CD14-positive monocyte (primary cell): ENCODE results near the gene RPEL1. TPM values are rescaled to one million over a fixed set of nuclear protein-coding genes. Genes with fewer than 3 reads are reported as not detected.

Experiments used
- DNase-seq, 3 donors: peaks; one replicate each; pipeline ENCODE4 v3.0.0-alpha.2; 2011 to 2022
- H2AFZ ChIP-seq: 2 replicates; pipeline ENCODE4 v1.6.0; 2012; ENCODE audit warnings: mild to moderate bottlenecking, low read depth, low read length, inconsistent platforms; ENCODE audit not compliant: insufficient read depth, poor library complexity, severe bottlenecking
- H3K27ac ChIP-seq, 2 donors: 1 replicate in 1 of 2; 2 replicates in 1 of 2; pipeline ENCODE4 v1.5.1; 2012 to 2013; ENCODE audit warnings: low read length in 2 of 2, control low read depth in 1 of 2, inconsistent platforms in 1 of 2, low read depth in 1 of 2, mild to moderate bottlenecking in 1 of 2
- H3K27me3 ChIP-seq, 2 donors: one replicate each; pipeline versions ENCODE4 v1.6.0 to v1.6.1; 2011 to 2013; ENCODE audit warnings: low read length in 2 of 2; ENCODE audit not compliant: control insufficient read depth in 2 of 2, insufficient read depth in 2 of 2
- H3K36me3 ChIP-seq, 2 donors: replicated peaks in 1 of 2; 1 replicate in 1 of 2; 2 replicates in 1 of 2; pipeline versions ENCODE4 v1.5.1 to v1.6.1; 2012 to 2013; ENCODE audit warnings: low read length in 2 of 2, control low read depth in 1 of 2, inconsistent platforms in 1 of 2, mild to moderate bottlenecking in 1 of 2; ENCODE audit not compliant: insufficient read depth in 2 of 2, control insufficient read depth in 1 of 2
- H3K4me1 ChIP-seq, 2 donors: 1 replicate in 1 of 2; 2 replicates in 1 of 2; pipeline versions ENCODE4 v1.5.1 to v1.6.1; 2012 to 2013; ENCODE audit warnings: low read length in 2 of 2, control low read depth in 1 of 2, inconsistent platforms in 1 of 2, mild to moderate bottlenecking in 1 of 2, moderate library complexity in 1 of 2; ENCODE audit not compliant: insufficient read depth in 2 of 2, control insufficient read depth in 1 of 2
- H3K4me2 ChIP-seq: replicated peaks from 2 replicates; pipeline ENCODE3; 2012; ENCODE audit warnings: low read length, moderate library complexity, mild to moderate bottlenecking; ENCODE audit not compliant: poor library complexity, severe bottlenecking; ENCODE audit errors: extremely low read depth
- H3K4me3 ChIP-seq, 3 experiments: fragments of 200-600 bp in 1 of 3; sonication (generic) in 1 of 3; replicated peaks in 1 of 3; 1 replicate in 2 of 3; 2 replicates in 1 of 3; pipeline ENCODE4 v1.5.1; 2011 to 2013; ENCODE audit warnings: low read length in 3 of 3, mild to moderate bottlenecking in 3 of 3, control low read depth in 2 of 3, low read depth in 2 of 3, inconsistent platforms in 1 of 3, moderate library complexity in 1 of 3
- H3K79me2 ChIP-seq: 2 replicates; pipeline ENCODE4 v1.6.0; 2012; ENCODE audit warnings: mild to moderate bottlenecking, control low read depth, inconsistent platforms, low read length, moderate library complexity; ENCODE audit not compliant: insufficient read depth
- H3K9ac ChIP-seq: 2 replicates; pipeline ENCODE4 v1.6.0; 2017; ENCODE audit warnings: low read length, mild to moderate bottlenecking; ENCODE audit not compliant: insufficient read depth, poor library complexity, severe bottlenecking
- H3K9me3 ChIP-seq, 2 donors: replicated peaks in 1 of 2; 1 replicate in 1 of 2; 2 replicates in 1 of 2; pipeline versions ENCODE4 v1.5.1 to v1.6.1; 2012 to 2013; ENCODE audit warnings: low read length in 2 of 2, control low read depth in 1 of 2; ENCODE audit not compliant: control insufficient read depth in 1 of 2, insufficient read depth in 1 of 2
- H4K20me1 ChIP-seq: 2 replicates; pipeline ENCODE4 v1.6.0; 2012; ENCODE audit warnings: mild to moderate bottlenecking, low read length, control low read depth, moderate library complexity; ENCODE audit not compliant: insufficient read depth
- H3K27ac Mint-ChIP-seq, 7 donors: one replicate each; pipeline ENCODE4 v1.8.0; 2020; ENCODE audit warnings: mild to moderate bottlenecking in 7 of 7, mixed read lengths in 7 of 7, moderate library complexity in 6 of 7, inconsistent platforms in 2 of 7
- H3K27me3 Mint-ChIP-seq, 3 donors: one replicate each; pipeline ENCODE4 v1.8.0; 2021 to 2022; ENCODE audit warnings: low read depth in 3 of 3, mild to moderate bottlenecking in 3 of 3, mixed read lengths in 3 of 3, moderate library complexity in 3 of 3, inconsistent platforms in 1 of 3
- H3K36me3 Mint-ChIP-seq, 2 donors: one replicate each; pipeline ENCODE4 v1.8.0; 2020; ENCODE audit warnings: mixed read lengths in 2 of 2, inconsistent platforms in 1 of 2, mild to moderate bottlenecking in 1 of 2
- H3K4me1 Mint-ChIP-seq: one replicate; pipeline ENCODE4 v1.8.0; 2020; ENCODE audit warnings: mild to moderate bottlenecking, mixed read lengths
- H3K4me3 Mint-ChIP-seq, 2 donors: one replicate each; pipeline ENCODE4 v1.8.0; 2020; ENCODE audit warnings: mild to moderate bottlenecking in 2 of 2, mixed read lengths in 2 of 2, moderate library complexity in 1 of 2
- H3K9me3 Mint-ChIP-seq, 7 donors: one replicate each; pipeline ENCODE4 v1.8.0; 2020 to 2022; ENCODE audit warnings: mixed read lengths in 7 of 7, mild to moderate bottlenecking in 6 of 7, moderate library complexity in 6 of 7, inconsistent platforms in 2 of 7
- WGBS: methylation state at CpG from one replicate; pipeline ENCODE4 v1.1.5; 2013; ENCODE audit warnings: missing lambda C conversion rate; ENCODE audit not compliant: insufficient coverage; 5-methylcytosine and 5-hydroxymethylcytosine counted together
- intact Hi-C, 2 donors: fragments of 100-400 bp; cut with micrococcal nuclease; formaldehyde crosslinking; loops; one replicate each; pipeline versions ENCODE4 v1.15.0 to v1.15.1; 2023
- polyA plus RNA-seq, 3 donors: library from polyadenylated mRNA; depleted of rRNA in 1 of 3; unstranded in 2 of 3; stranded (reverse) in 1 of 3; fragments of 300-500 nt in 2 of 3; fragments of >200 nt in 1 of 3; fragmentation: Illumina TruSeq in 2 of 3; gene quantifications; 1 replicate in 2 of 3; 2 replicates in 1 of 3; pipeline ENCODE4 v1.2.3, GENCODE V29; 2012 to 2021
- TF ChIP-seq, protein P1 (sequence below): fragments of 200-600 bp; IDR thresholded peaks from one replicate; pipeline ENCODE4 v1.8.0; 2022; ENCODE audit warnings: antibody characterized with exemption, mild to moderate bottlenecking

Gene RPEL1
- polyA plus RNA-seq, 3 donors: not detected

GRCh38 chr10:103278862-103279298 is 33.2 kb downstream of the RPEL1 start:
- Histone ChIP-seq H3K4me2 (no peak overlapping the region), H2AFZ (no peak overlapping the region), H3K27ac (no peak overlapping the region), H3K9ac (no peak overlapping the region), H4K20me1 (no peaks in the 10 kb centered on the region), H3K9me3 (peaks cover 7 to 25% of the 10 kb centered on the region in 2 donors), H3K36me3 (no peaks in the 10 kb centered on the region), H3K79me2 (no peaks in the 10 kb centered on the region), H3K4me1 (peaks cover 13 to 28% of the 10 kb centered on the region in 2 donors), H3K27me3 (peaks cover 63 to 67% of the 10 kb centered on the region in 2 donors), H3K4me3 (no peak overlapping the region)
- 4% methylated on average over 11 of the region's 11 CpGs for whole genome bisulfite sequencing
- intact Hi-C loops: no loop called here
- DNase-seq: peak in 2 of 3 donors; percentile 4 to 7
- TF ChIP-seq, protein P1, sequence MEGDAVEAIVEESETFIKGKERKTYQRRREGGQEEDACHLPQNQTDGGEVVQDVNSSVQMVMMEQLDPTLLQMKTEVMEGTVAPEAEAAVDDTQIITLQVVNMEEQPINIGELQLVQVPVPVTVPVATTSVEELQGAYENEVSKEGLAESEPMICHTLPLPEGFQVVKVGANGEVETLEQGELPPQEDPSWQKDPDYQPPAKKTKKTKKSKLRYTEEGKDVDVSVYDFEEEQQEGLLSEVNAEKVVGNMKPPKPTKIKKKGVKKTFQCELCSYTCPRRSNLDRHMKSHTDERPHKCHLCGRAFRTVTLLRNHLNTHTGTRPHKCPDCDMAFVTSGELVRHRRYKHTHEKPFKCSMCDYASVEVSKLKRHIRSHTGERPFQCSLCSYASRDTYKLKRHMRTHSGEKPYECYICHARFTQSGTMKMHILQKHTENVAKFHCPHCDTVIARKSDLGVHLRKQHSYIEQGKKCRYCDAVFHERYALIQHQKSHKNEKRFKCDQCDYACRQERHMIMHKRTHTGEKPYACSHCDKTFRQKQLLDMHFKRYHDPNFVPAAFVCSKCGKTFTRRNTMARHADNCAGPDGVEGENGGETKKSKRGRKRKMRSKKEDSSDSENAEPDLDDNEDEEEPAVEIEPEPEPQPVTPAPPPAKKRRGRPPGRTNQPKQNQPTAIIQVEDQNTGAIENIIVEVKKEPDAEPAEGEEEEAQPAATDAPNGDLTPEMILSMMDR: no peak
- Mint-ChIP-seq H3K36me3 (peaks cover 0 to 8% of the 10 kb centered on the region in 2 donors), H3K27me3 (peaks cover 69 to 76% (median 74%) of the 10 kb centered on the region in 3 donors), H3K4me1 (peaks cover 27% of the 10 kb centered on the region), H3K9me3 (peaks cover 0 to 29% (median 9%) of the 10 kb centered on the region in 7 donors), H3K27ac (no peak overlapping the region), H3K4me3 (peak overlapping the region in 1 of 2 donors; percentile 67)

- H3K36me3 Mint-ChIP-seq: peaks cover 0 to 8% of the 10 kb centered on the region in 2 donors
- peak overlapping the region in 1 of 2 donors; percentile 30 for H3K4me3 Mint-ChIP-seq
- TF ChIP-seq, protein P1: no peak
- H3K36me3 ChIP-seq: no peaks in the 10 kb centered on the region
- DNase-seq: no peak
- no peak overlapping the region for H3K4me2 ChIP-seq
- intact Hi-C loops: no loop called here
- H3K4me3 ChIP-seq: no peak overlapping the region
- H3K9me3 Mint-ChIP-seq: peaks cover 0 to 28% (median 9%) of the 10 kb centered on the region in 7 donors
- H3K9ac ChIP-seq: no peak overlapping the region
- no peak overlapping the region for H3K27ac ChIP-seq
- peaks cover 62 to 68% (median 68%) of the 10 kb centered on the region in 3 donors for H3K27me3 Mint-ChIP-seq
- H3K4me1 ChIP-seq: peaks cover 23 to 37% of the 10 kb centered on the region in 2 donors
- peaks cover 7 to 25% of the 10 kb centered on the region in 2 donors for H3K9me3 ChIP-seq
- no peak overlapping the region for H2AFZ ChIP-seq
- H3K27me3 ChIP-seq: peaks cover 63 to 67% of the 10 kb centered on the region in 2 donors
- H3K27ac Mint-ChIP-seq: no peak overlapping the region
- 83% methylated on average over 1 of the region's 3 CpGs for WGBS
- no peaks in the 10 kb centered on the region for H4K20me1 ChIP-seq
- H3K4me1 Mint-ChIP-seq: peaks cover 36% of the 10 kb centered on the region
- H3K79me2 ChIP-seq: no peaks in the 10 kb centered on the region
These were observed 34.3 kb downstream of the RPEL1 start for GRCh38 chr10:103280031-103280430.
